ENCODE data around the gene CDH12. TPM values are rescaled to one million over a fixed set of nuclear protein-coding genes. Genes with fewer than 3 reads are reported as not detected.
"Not testable (repeated sequence)": the region's sequence is repeated elsewhere in the genome, so short reads cannot be mapped to it uniquely, and the experiment has no call there.

CDH12 gene
- total RNA-seq, 1 donor from 2014 or later = not detected

DNA sequence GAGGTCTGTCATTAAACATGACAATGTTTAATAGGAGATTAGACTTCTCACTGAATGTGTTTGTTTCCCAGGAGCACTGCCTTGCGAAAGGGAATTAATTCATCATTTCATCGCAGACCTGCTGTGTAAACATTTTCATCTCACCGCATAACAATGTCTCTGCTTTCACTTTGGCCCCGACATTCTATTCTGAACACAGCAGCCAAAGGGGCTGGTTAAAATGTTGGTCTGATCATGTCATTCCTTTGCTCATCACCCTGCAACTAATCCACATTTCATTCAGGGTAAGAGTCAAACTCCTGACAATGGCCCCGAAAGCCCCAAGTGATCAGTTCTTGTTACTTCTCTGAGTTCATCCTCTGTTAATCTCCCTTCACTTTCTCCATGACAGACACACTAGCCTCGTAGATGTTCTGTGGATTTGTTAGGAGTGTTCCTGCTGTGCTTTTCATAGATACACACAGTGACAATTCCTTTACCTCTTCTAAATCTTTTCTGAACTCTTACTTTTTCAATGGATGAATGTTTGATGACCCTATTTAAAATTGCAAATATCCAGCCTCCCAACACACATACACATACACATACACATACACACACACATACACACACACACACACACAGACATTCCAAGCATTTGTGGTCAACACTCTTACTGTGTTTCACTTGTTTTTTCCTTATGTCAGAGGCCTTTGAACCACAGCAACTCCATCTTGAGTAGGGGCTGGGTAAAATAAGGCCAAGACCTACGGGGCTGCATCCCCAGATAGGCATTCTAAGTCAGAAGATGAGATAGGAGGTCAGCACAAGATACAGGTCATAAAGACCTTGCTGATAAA is 688.0 kb downstream of the CDH12 start:
- not testable (repeated sequence) for H3K4me3 Mint-ChIP-seq (ENCODE audit: unreplicated experiment); H3K4me3 ChIP-seq (ENCODE audit: insufficient read depth, low read depth, low read length); H3K36me3 ChIP-seq (ENCODE audit: insufficient read depth, low read length); H3K79me2 ChIP-seq (ENCODE audit: insufficient read depth, low read length); DNase-seq (ENCODE audit: low read depth); H3K9me3 ChIP-seq (ENCODE audit: insufficient read depth, low read depth, low read length); H3K4me1 ChIP-seq (ENCODE audit: insufficient read depth, low read length); H3K27me3 Mint-ChIP-seq (ENCODE audit: low read depth, unreplicated experiment); H3K27ac Mint-ChIP-seq (ENCODE audit: unreplicated experiment); H4K20me1 ChIP-seq (ENCODE audit: insufficient read depth, low read length); FAIRE-seq; H3K4me1 Mint-ChIP-seq (ENCODE audit: low read depth, unreplicated experiment); H3K27ac ChIP-seq (ENCODE audit: low read depth, low read length); H3K9me3 Mint-ChIP-seq (ENCODE audit: unreplicated experiment); H3K9ac ChIP-seq (ENCODE audit: low read length); H2AFZ ChIP-seq (ENCODE audit: low read depth, low read length); H3K36me3 Mint-ChIP-seq (ENCODE audit: low read depth, unreplicated experiment); H3K27me3 ChIP-seq (ENCODE audit: insufficient read depth, low read length)
- peak overlapping the region; percentile 26 for H3K4me2 ChIP-seq (ENCODE audit: low read length)

DNA sequence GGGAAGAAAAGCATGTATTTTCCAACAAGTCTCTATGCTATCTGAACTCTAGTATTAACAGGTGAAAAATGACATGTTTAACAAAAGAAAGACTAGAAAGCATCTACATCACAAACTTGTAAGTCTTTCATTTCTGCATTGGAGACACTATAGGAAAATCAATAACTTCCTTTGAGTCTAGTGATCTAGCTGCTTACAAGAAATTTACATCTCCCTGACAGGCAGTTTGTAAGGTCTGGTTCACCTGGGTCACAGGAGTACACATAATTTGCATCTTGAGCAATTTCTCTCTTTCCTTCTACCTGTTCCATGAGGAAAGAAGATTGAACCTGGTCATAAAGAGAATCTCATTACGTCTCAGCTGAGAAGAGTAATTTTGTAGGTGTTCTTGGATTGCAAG is 696.2 kb downstream of the CDH12 start:
- not testable (repeated sequence) for H3K27me3 Mint-ChIP-seq (ENCODE audit: low read depth, unreplicated experiment); H3K4me3 Mint-ChIP-seq (ENCODE audit: unreplicated experiment); H4K20me1 ChIP-seq (ENCODE audit: insufficient read depth, low read length); H3K9ac ChIP-seq (ENCODE audit: low read length); DNase-seq (ENCODE audit: low read depth); FAIRE-seq; H3K9me3 Mint-ChIP-seq (ENCODE audit: unreplicated experiment); H3K4me1 Mint-ChIP-seq (ENCODE audit: low read depth, unreplicated experiment); H3K27me3 ChIP-seq (ENCODE audit: insufficient read depth, low read length); H3K4me3 ChIP-seq (ENCODE audit: insufficient read depth, low read depth, low read length); H3K27ac Mint-ChIP-seq (ENCODE audit: unreplicated experiment); H3K4me1 ChIP-seq (ENCODE audit: insufficient read depth, low read length); H3K36me3 Mint-ChIP-seq (ENCODE audit: low read depth, unreplicated experiment); H3K9me3 ChIP-seq (ENCODE audit: insufficient read depth, low read depth, low read length); H3K79me2 ChIP-seq (ENCODE audit: insufficient read depth, low read length); H2AFZ ChIP-seq (ENCODE audit: low read depth, low read length); H3K4me2 ChIP-seq (ENCODE audit: low read length); H3K27ac ChIP-seq (ENCODE audit: low read depth, low read length); H3K36me3 ChIP-seq (ENCODE audit: insufficient read depth, low read length)

DNA sequence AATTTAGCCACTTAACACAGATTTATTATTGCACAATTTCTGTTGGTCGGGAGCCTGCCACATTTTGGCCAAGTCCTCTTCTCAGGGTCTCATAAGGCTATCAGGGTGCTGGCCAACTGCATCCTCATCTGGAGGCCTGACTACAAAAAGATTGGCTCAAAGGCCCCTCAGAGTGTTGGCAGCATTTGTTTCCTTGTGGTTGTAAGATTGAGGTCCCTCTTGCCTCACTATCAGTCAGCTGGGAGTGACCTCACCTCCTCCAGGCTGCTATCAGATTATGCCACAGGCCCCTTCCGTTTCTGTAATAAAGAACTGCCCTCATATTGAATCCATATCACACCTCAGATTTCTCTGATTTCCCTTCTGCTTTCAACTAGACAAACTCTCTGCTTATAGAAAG is 698.4 kb downstream of the CDH12 start:
- not testable (repeated sequence) for H2AFZ ChIP-seq (ENCODE audit: low read depth, low read length); H3K27me3 ChIP-seq (ENCODE audit: insufficient read depth, low read length); H3K4me3 ChIP-seq (ENCODE audit: insufficient read depth, low read depth, low read length); H3K4me2 ChIP-seq (ENCODE audit: low read length); DNase-seq (ENCODE audit: low read depth); H3K4me3 Mint-ChIP-seq (ENCODE audit: unreplicated experiment); H3K36me3 Mint-ChIP-seq (ENCODE audit: low read depth, unreplicated experiment); H3K9me3 ChIP-seq (ENCODE audit: insufficient read depth, low read depth, low read length); H3K27me3 Mint-ChIP-seq (ENCODE audit: low read depth, unreplicated experiment); H3K4me1 ChIP-seq (ENCODE audit: insufficient read depth, low read length); H3K9me3 Mint-ChIP-seq (ENCODE audit: unreplicated experiment); H3K79me2 ChIP-seq (ENCODE audit: insufficient read depth, low read length); H3K36me3 ChIP-seq (ENCODE audit: insufficient read depth, low read length); FAIRE-seq; H3K27ac Mint-ChIP-seq (ENCODE audit: unreplicated experiment); H3K27ac ChIP-seq (ENCODE audit: low read depth, low read length); H4K20me1 ChIP-seq (ENCODE audit: insufficient read depth, low read length); H3K9ac ChIP-seq (ENCODE audit: low read length); H3K4me1 Mint-ChIP-seq (ENCODE audit: low read depth, unreplicated experiment)

DNA sequence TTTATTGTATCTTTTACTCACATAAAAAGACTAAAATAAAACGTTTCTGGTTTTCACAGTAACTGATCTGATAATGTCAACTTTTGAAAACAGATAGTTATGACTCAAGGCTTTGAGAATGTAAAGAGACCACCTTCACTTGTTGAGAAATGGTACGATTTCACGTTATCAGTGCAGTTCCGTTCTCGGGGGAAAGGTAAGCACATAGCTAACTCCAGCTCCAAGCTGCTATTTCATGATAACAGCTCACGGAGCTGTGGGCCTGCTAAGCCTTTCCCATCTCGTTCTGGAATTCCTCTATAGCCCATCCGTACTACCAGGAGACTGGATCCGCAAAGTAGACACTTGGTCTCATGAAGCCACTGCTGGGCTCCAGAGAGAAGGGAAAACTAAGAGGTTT is 701.3 kb downstream of the CDH12 start:
- not testable (repeated sequence) for H3K4me1 ChIP-seq (ENCODE audit: insufficient read depth, low read length); H3K79me2 ChIP-seq (ENCODE audit: insufficient read depth, low read length); FAIRE-seq; H3K9me3 ChIP-seq (ENCODE audit: insufficient read depth, low read depth, low read length); H4K20me1 ChIP-seq (ENCODE audit: insufficient read depth, low read length); H3K36me3 Mint-ChIP-seq (ENCODE audit: low read depth, unreplicated experiment); H3K27me3 Mint-ChIP-seq (ENCODE audit: low read depth, unreplicated experiment); H3K4me3 Mint-ChIP-seq (ENCODE audit: unreplicated experiment); H3K27ac ChIP-seq (ENCODE audit: low read depth, low read length); H3K9ac ChIP-seq (ENCODE audit: low read length); H3K27me3 ChIP-seq (ENCODE audit: insufficient read depth, low read length); DNase-seq (ENCODE audit: low read depth); H2AFZ ChIP-seq (ENCODE audit: low read depth, low read length); H3K4me2 ChIP-seq (ENCODE audit: low read length); H3K4me1 Mint-ChIP-seq (ENCODE audit: low read depth, unreplicated experiment); H3K4me3 ChIP-seq (ENCODE audit: insufficient read depth, low read depth, low read length); H3K36me3 ChIP-seq (ENCODE audit: insufficient read depth, low read length); H3K9me3 Mint-ChIP-seq (ENCODE audit: unreplicated experiment); H3K27ac Mint-ChIP-seq (ENCODE audit: unreplicated experiment)

DNA sequence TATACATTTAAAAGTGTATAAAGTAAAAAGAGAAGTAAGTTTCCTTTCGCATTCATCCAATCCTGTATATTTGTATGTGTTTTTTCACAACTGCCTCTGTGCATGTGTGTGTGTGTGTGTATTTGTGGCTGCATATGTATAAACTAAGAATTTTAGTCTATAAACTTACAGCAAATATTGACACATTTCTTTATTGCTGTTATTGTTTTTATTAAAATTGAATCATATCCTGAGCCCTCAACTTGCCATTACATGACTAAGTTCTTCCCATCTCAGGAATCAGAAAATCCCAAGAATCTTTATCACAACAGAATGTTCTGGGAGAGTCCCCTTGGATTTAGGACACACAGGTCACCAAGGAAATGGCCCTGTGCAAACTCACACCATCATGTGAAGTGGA is 712.7 kb downstream of the CDH12 start:
- not testable (repeated sequence) for H3K4me1 ChIP-seq (ENCODE audit: insufficient read depth, low read length); H3K4me2 ChIP-seq (ENCODE audit: low read length); H3K4me3 Mint-ChIP-seq (ENCODE audit: unreplicated experiment); H3K4me1 Mint-ChIP-seq (ENCODE audit: low read depth, unreplicated experiment); H3K79me2 ChIP-seq (ENCODE audit: insufficient read depth, low read length); H3K27me3 Mint-ChIP-seq (ENCODE audit: low read depth, unreplicated experiment); H3K9me3 ChIP-seq (ENCODE audit: insufficient read depth, low read depth, low read length); H3K27ac Mint-ChIP-seq (ENCODE audit: unreplicated experiment); H2AFZ ChIP-seq (ENCODE audit: low read depth, low read length); H3K27me3 ChIP-seq (ENCODE audit: insufficient read depth, low read length); H3K9ac ChIP-seq (ENCODE audit: low read length); H3K36me3 Mint-ChIP-seq (ENCODE audit: low read depth, unreplicated experiment); FAIRE-seq; H3K27ac ChIP-seq (ENCODE audit: low read depth, low read length); DNase-seq (ENCODE audit: low read depth); H3K4me3 ChIP-seq (ENCODE audit: insufficient read depth, low read depth, low read length); H3K9me3 Mint-ChIP-seq (ENCODE audit: unreplicated experiment); H4K20me1 ChIP-seq (ENCODE audit: insufficient read depth, low read length); H3K36me3 ChIP-seq (ENCODE audit: insufficient read depth, low read length)

DNA sequence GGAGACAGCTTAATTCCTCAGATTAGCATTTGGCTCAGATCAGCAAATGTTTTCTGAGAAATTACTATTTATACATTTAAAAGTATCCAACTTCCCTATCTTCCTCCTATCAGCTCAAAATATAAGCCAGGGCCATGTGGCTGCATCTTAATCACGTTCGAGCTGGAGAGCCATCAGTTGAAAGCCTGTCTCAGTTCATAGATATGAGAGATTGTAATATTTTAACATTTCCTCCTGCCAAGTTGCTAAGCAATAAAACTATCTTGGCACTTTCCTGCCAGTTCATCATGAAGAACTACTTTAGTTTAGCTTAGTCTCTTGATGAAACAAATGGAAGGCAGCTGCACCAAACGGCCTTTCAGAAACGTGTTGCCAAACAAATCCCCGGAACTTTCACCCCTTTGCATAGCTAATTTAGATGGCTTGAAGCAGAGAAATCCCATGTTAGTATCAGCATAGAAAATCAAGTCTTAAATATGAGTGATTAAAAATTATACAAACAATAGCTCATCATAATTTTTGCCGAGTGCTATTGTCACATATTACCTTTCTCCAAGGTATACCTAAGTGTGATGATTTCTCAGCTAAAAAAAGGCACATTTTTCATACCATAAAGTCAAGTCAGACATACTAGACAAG is 713.4 kb downstream of the CDH12 start:
- H3K36me3 ChIP-seq (ENCODE audit: insufficient read depth, low read length); H3K27me3 ChIP-seq (ENCODE audit: insufficient read depth, low read length); H3K27me3 Mint-ChIP-seq (ENCODE audit: low read depth, unreplicated experiment); H2AFZ ChIP-seq (ENCODE audit: low read depth, low read length); FAIRE-seq; H3K79me2 ChIP-seq (ENCODE audit: insufficient read depth, low read length); H3K9ac ChIP-seq (ENCODE audit: low read length); H3K4me3 ChIP-seq (ENCODE audit: insufficient read depth, low read depth, low read length); H3K4me3 Mint-ChIP-seq (ENCODE audit: unreplicated experiment); DNase-seq (ENCODE audit: low read depth); H3K27ac Mint-ChIP-seq (ENCODE audit: unreplicated experiment); H4K20me1 ChIP-seq (ENCODE audit: insufficient read depth, low read length); H3K4me1 ChIP-seq (ENCODE audit: insufficient read depth, low read length); H3K4me1 Mint-ChIP-seq (ENCODE audit: low read depth, unreplicated experiment); H3K4me2 ChIP-seq (ENCODE audit: low read length); H3K9me3 ChIP-seq (ENCODE audit: insufficient read depth, low read depth, low read length); H3K27ac ChIP-seq (ENCODE audit: low read depth, low read length); H3K36me3 Mint-ChIP-seq (ENCODE audit: low read depth, unreplicated experiment); H3K9me3 Mint-ChIP-seq (ENCODE audit: unreplicated experiment): not testable (repeated sequence)
